H9 (cell line): ENCODE data around the gene MRPS11. TPM values are rescaled to one million over a fixed set of nuclear protein-coding genes. Genes with fewer than 3 reads are reported as not detected.

Experiments
- DNase-seq: peaks from one replicate; pipeline ENCODE4 v3.0.0-alpha.2; 2017
- H2AFZ ChIP-seq: one replicate; pipeline ENCODE4 v1.6.1; 2013; ENCODE audit warnings: mild to moderate bottlenecking, low read length, control low read depth, moderate library complexity
- H2AK5ac ChIP-seq: 2 replicates; pipeline ENCODE4 v1.6.1; 2013; ENCODE audit warnings: low read length, control low read depth, mixed read lengths; ENCODE audit not compliant: insufficient read length
- H2BK120ac ChIP-seq: one replicate; pipeline ENCODE4 v1.6.1; 2013; ENCODE audit warnings: low read depth, mild to moderate bottlenecking, low read length, control low read depth, inconsistent platforms; ENCODE audit not compliant: poor library complexity, severe bottlenecking
- H2BK12ac ChIP-seq: 2 replicates; pipeline ENCODE4 v1.6.1; 2013; ENCODE audit warnings: low read length, control low read depth, mixed read lengths, low read depth; ENCODE audit not compliant: insufficient read length
- H2BK15ac ChIP-seq: 2 replicates; pipeline ENCODE4 v1.6.1; 2013; ENCODE audit warnings: low read depth, low read length, control low read depth
- H2BK20ac ChIP-seq: one replicate; pipeline ENCODE4 v1.6.1; 2013; ENCODE audit warnings: low read depth, mild to moderate bottlenecking, low read length, control low read depth, inconsistent platforms; ENCODE audit not compliant: poor library complexity, severe bottlenecking
- H2BK5ac ChIP-seq: 2 replicates; pipeline ENCODE4 v1.6.1; 2013; ENCODE audit warnings: low read length, control low read depth, mixed read lengths; ENCODE audit not compliant: insufficient read length
- H3K14ac ChIP-seq: 2 replicates; pipeline ENCODE4 v1.6.1; 2013; ENCODE audit warnings: low read length, control low read depth; ENCODE audit not compliant: insufficient read depth
- H3K18ac ChIP-seq: 2 replicates; pipeline ENCODE4 v1.6.1; 2013; ENCODE audit warnings: low read depth, mild to moderate bottlenecking, mixed read lengths, low read length, control low read depth; ENCODE audit not compliant: insufficient read length
- H3K23ac ChIP-seq: 2 replicates; pipeline ENCODE4 v1.6.1; 2013; ENCODE audit warnings: low read length, control low read depth, mixed read lengths, low read depth; ENCODE audit not compliant: insufficient read length
- H3K23me2 ChIP-seq: 2 replicates; pipeline ENCODE4 v1.6.1; 2013; ENCODE audit warnings: low read depth, mild to moderate bottlenecking, mixed read lengths, low read length, control low read depth; ENCODE audit not compliant: insufficient read length, poor library complexity, severe bottlenecking
- H3K27ac ChIP-seq: 2 replicates; pipeline ENCODE4 v1.5.1; 2013; ENCODE audit warnings: low read length, control low read depth, mixed read lengths, low read depth; ENCODE audit not compliant: insufficient read length
- H3K27me3 ChIP-seq: 2 replicates; pipeline ENCODE4 v1.6.1; 2013; ENCODE audit warnings: low read length, control low read depth, inconsistent platforms; ENCODE audit not compliant: insufficient read depth
- H3K4ac ChIP-seq: 2 replicates; pipeline ENCODE4 v1.6.1; 2013; ENCODE audit warnings: low read depth, mild to moderate bottlenecking, control low read depth, inconsistent platforms, low read length, moderate library complexity
- H3K4me1 ChIP-seq: 2 replicates; pipeline ENCODE4 v1.6.1; 2013; ENCODE audit warnings: low read length, control low read depth, inconsistent platforms; ENCODE audit not compliant: insufficient read depth
- H3K4me2 ChIP-seq: 2 replicates; pipeline ENCODE4 v1.6.1; 2013; ENCODE audit warnings: low read length, control low read depth, mixed read lengths; ENCODE audit not compliant: insufficient read length, insufficient read depth
- H3K56ac ChIP-seq: 2 replicates; pipeline ENCODE4 v1.6.1; 2013; ENCODE audit warnings: low read depth, mild to moderate bottlenecking, mixed read lengths, low read length, control low read depth; ENCODE audit not compliant: insufficient read length
- H3K79me1 ChIP-seq: 2 replicates; pipeline ENCODE4 v1.6.1; 2013; ENCODE audit warnings: low read depth, mild to moderate bottlenecking, moderate library complexity, low read length, control low read depth, inconsistent platforms; ENCODE audit not compliant: insufficient read depth, poor library complexity, severe bottlenecking
- H3K79me2 ChIP-seq: 2 replicates; pipeline ENCODE4 v1.6.1; 2013; ENCODE audit warnings: low read length, control low read depth, inconsistent platforms; ENCODE audit not compliant: insufficient read depth
- H3K9ac ChIP-seq: 2 replicates; pipeline ENCODE4 v1.6.1; 2013; ENCODE audit warnings: low read length, control low read depth, mixed read lengths; ENCODE audit not compliant: insufficient read length; ENCODE audit errors: extremely low read depth
- H3K9me3 ChIP-seq: one replicate; pipeline ENCODE4 v1.6.1; 2013; ENCODE audit warnings: low read depth, low read length, inconsistent platforms; ENCODE audit not compliant: control insufficient read depth
- H3T11ph ChIP-seq: one replicate; pipeline ENCODE4 v1.6.1; 2013; ENCODE audit warnings: mild to moderate bottlenecking, low read length, control low read depth, inconsistent platforms
- H4K20me1 ChIP-seq: one replicate; pipeline ENCODE4 v1.6.1; 2013; ENCODE audit not compliant: control insufficient read depth, insufficient read length, insufficient read depth
- H4K5ac ChIP-seq: 2 replicates; pipeline ENCODE4 v1.6.1; 2013; ENCODE audit warnings: low read depth, mild to moderate bottlenecking, mixed read lengths, low read length, control low read depth; ENCODE audit not compliant: insufficient read length
- H4K8ac ChIP-seq: replicated peaks from 2 replicates; pipeline ENCODE4 v1.6.1; 2013; ENCODE audit warnings: low read length, control low read depth, mixed read lengths, low read depth; ENCODE audit not compliant: insufficient read length
- H4K91ac ChIP-seq: 2 replicates; pipeline ENCODE4 v1.6.1; 2013; ENCODE audit warnings: low read depth, mild to moderate bottlenecking, moderate library complexity, mixed read lengths, low read length, control low read depth; ENCODE audit not compliant: insufficient read length
- H3K27ac Mint-ChIP-seq, 3 experiments: 2 replicates in 2 of 3; 3 replicates in 1 of 3; pipeline ENCODE4 v1.8.0; 2020 to 2021; ENCODE audit warnings: mixed read lengths in 3 of 3, mild to moderate bottlenecking in 1 of 3, moderate library complexity in 1 of 3
- H3K27me3 Mint-ChIP-seq: 2 replicates; pipeline ENCODE4 v1.8.0; 2021; ENCODE audit warnings: low read depth, mild to moderate bottlenecking, moderate library complexity, mixed read lengths
- H3K36me3 Mint-ChIP-seq, 3 experiments: 2 replicates in 2 of 3; 3 replicates in 1 of 3; pipeline ENCODE4 v1.8.0; 2020 to 2021; ENCODE audit warnings: low read depth in 3 of 3, mixed read lengths in 3 of 3; ENCODE audit not compliant: insufficient read depth in 1 of 3
- H3K4me1 Mint-ChIP-seq, 2 experiments: 2 replicates each; pipeline ENCODE4 v1.8.0; 2020; ENCODE audit warnings: mixed read lengths in 2 of 2
- H3K4me3 Mint-ChIP-seq, 2 experiments: 2 replicates in 1 of 2; 3 replicates in 1 of 2; pipeline ENCODE4 v1.8.0; 2020 to 2021; ENCODE audit warnings: mild to moderate bottlenecking in 2 of 2, mixed read lengths in 2 of 2, moderate library complexity in 1 of 2
- H3K9me3 Mint-ChIP-seq, 2 experiments: 2 replicates in 1 of 2; 3 replicates in 1 of 2; pipeline ENCODE4 v1.8.0; 2020; ENCODE audit warnings: mild to moderate bottlenecking in 2 of 2, mixed read lengths in 2 of 2, moderate library complexity in 1 of 2
- CTCF ChIP-seq: fragments of 200-600 bp; sonication (generic); conservative IDR thresholded peaks from 3 replicates; pipeline ENCODE4 v1.8.0; 2021; ENCODE audit warnings: antibody characterized with exemption, mild to moderate bottlenecking
- WGBS: extraction: QIAGEN DNeasy Blood & Tissue Kit; methylation state at CpG from one replicate; pipeline ENCODE4 v1.1.7; 2013; ENCODE audit warnings: missing lambda C conversion rate, low lambda C conversion rate, mixed read lengths; ENCODE audit not compliant: insufficient read length; ENCODE audit errors: extremely low coverage; 5-methylcytosine and 5-hydroxymethylcytosine counted together
- total RNA-seq: library from RNA; stranded (reverse); gene quantifications from 2 replicates; pipeline ENCODE4 v1.2.1, GENCODE V29; 2021

The MRPS11 gene
- total RNA-seq, 1 experiment from 2014 or later = 54.5 TPM

- H2BK5ac ChIP-seq = no peak overlapping the region
- no CpG with 5 or more reads among the region's 5 CpGs for WGBS
- no peaks in the 10 kb centered on the region for H3K27me3 ChIP-seq
- no peak overlapping the region for H3K9ac ChIP-seq
- no peak overlapping the region for H3K27ac ChIP-seq
- no peak overlapping the region for H2BK12ac ChIP-seq
- H3K79me2 ChIP-seq = no peaks in the 10 kb centered on the region
- no peak overlapping the region for H2BK15ac ChIP-seq
- H4K91ac ChIP-seq = no peak overlapping the region
- H2BK20ac ChIP-seq = no peak overlapping the region
- no peak overlapping the region for H3K4me3 Mint-ChIP-seq
- H3K14ac ChIP-seq = no peak overlapping the region
- no peak overlapping the region for H2AK5ac ChIP-seq
- no peak overlapping the region for H2BK120ac ChIP-seq
- no peaks in the 10 kb centered on the region for H3K4me1 ChIP-seq
- no peak overlapping the region for H3T11ph ChIP-seq
- no peak overlapping the region for H3K4ac ChIP-seq
- no peaks in the 10 kb centered on the region for H3K79me1 ChIP-seq
- no peak overlapping the region for H3K23ac ChIP-seq
- no peak overlapping the region for H3K27ac Mint-ChIP-seq
- H3K4me1 Mint-ChIP-seq = no peaks in the 10 kb centered on the region
- no peaks in the 10 kb centered on the region for H3K9me3 ChIP-seq
- H4K20me1 ChIP-seq = no peaks in the 10 kb centered on the region
- H4K8ac ChIP-seq = no peak overlapping the region
- DNase-seq = no peak
- H2AFZ ChIP-seq = no peak overlapping the region
- H3K9me3 Mint-ChIP-seq = no peaks in the 10 kb centered on the region
- H3K56ac ChIP-seq = no peak overlapping the region
- H3K36me3 Mint-ChIP-seq = peaks cover 7 to 23% (median 23%) of the 10 kb centered on the region in 3 experiments; a peak in 5 of 7 replicates
- H3K27me3 Mint-ChIP-seq = no peaks in the 10 kb centered on the region
- no peaks in the 10 kb centered on the region for H3K23me2 ChIP-seq
- no peak overlapping the region for H4K5ac ChIP-seq
- H3K4me2 ChIP-seq = no peak overlapping the region
- TF ChIP-seq CTCF = no peak
- no peak overlapping the region for H3K18ac ChIP-seq
Measured at GRCh38 chr15:88512601-88513000, 45.1 kb downstream of the MRPS11 start.
